ENCODE measurements around the gene SLC27A5. TPM values are rescaled to one million over a fixed set of nuclear protein-coding genes. Genes with fewer than 3 reads are reported as not detected.

Gene SLC27A5, protein sequence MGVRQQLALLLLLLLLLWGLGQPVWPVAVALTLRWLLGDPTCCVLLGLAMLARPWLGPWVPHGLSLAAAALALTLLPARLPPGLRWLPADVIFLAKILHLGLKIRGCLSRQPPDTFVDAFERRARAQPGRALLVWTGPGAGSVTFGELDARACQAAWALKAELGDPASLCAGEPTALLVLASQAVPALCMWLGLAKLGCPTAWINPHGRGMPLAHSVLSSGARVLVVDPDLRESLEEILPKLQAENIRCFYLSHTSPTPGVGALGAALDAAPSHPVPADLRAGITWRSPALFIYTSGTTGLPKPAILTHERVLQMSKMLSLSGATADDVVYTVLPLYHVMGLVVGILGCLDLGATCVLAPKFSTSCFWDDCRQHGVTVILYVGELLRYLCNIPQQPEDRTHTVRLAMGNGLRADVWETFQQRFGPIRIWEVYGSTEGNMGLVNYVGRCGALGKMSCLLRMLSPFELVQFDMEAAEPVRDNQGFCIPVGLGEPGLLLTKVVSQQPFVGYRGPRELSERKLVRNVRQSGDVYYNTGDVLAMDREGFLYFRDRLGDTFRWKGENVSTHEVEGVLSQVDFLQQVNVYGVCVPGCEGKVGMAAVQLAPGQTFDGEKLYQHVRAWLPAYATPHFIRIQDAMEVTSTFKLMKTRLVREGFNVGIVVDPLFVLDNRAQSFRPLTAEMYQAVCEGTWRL
- total RNA-seq, result 24.5 TPM
- 20.9 TPM for polyA plus RNA-seq
- long read RNA-seq, donor 1, result 0 reads
- long read RNA-seq, donor 2, full-length matches to known transcripts, result 13 of 13 reads
- long read RNA-seq, donor 2, partial matches to known transcripts, result 0 of 13 reads
- long read RNA-seq, donor 2, other reads (novel, unspliced or antisense), result 0 of 13 reads
- long read RNA-seq, donor 3, full-length matches to known transcripts, result 16 of 22 reads
- long read RNA-seq, donor 3, partial matches to known transcripts, result 6 of 22 reads
- long read RNA-seq, donor 3, other reads (novel, unspliced or antisense), result 0 of 22 reads
- long read RNA-seq, donor 4, partial matches to known transcripts, result 0 of 3 reads
- long read RNA-seq, donor 4, other reads (novel, unspliced or antisense), result 0 of 3 reads
- long read RNA-seq, donor 5, full-length matches to known transcripts, result 16 of 16 reads
- long read RNA-seq, donor 5, partial matches to known transcripts, result 0 of 16 reads
- long read RNA-seq, donor 5, other reads (novel, unspliced or antisense), result 0 of 16 reads
- long read RNA-seq, donor 6, full-length matches to known transcripts, result 8 of 8 reads
- long read RNA-seq, donor 6, partial matches to known transcripts, result 0 of 8 reads
- long read RNA-seq, donor 6, other reads (novel, unspliced or antisense), result 0 of 8 reads
- long read RNA-seq, donor 7, transcript SLC27A5-204 (3 exons, 643 nt), result major isoform, 7 of 8 reads
- long read RNA-seq, donor 7, partial matches to known transcripts, result 0 of 8 reads
- long read RNA-seq, donor 7, other reads (novel, unspliced or antisense), result 0 of 8 reads
- long read RNA-seq, donor 8, partial matches to known transcripts, result 0 of 2 reads
- long read RNA-seq, donor 8, other reads (novel, unspliced or antisense), result 0 of 2 reads
- long read RNA-seq, donor 9, transcript SLC27A5-204 (3 exons, 643 nt), result major isoform, 6 of 7 reads
- long read RNA-seq, donor 9, partial matches to known transcripts, result 0 of 7 reads
- long read RNA-seq, donor 9, other reads (novel, unspliced or antisense), result 0 of 7 reads
- long read RNA-seq, donor 10, full-length matches to known transcripts, result 7 of 7 reads
- long read RNA-seq, donor 10, partial matches to known transcripts, result 0 of 7 reads
- long read RNA-seq, donor 10, other reads (novel, unspliced or antisense), result 0 of 7 reads

DNA sequence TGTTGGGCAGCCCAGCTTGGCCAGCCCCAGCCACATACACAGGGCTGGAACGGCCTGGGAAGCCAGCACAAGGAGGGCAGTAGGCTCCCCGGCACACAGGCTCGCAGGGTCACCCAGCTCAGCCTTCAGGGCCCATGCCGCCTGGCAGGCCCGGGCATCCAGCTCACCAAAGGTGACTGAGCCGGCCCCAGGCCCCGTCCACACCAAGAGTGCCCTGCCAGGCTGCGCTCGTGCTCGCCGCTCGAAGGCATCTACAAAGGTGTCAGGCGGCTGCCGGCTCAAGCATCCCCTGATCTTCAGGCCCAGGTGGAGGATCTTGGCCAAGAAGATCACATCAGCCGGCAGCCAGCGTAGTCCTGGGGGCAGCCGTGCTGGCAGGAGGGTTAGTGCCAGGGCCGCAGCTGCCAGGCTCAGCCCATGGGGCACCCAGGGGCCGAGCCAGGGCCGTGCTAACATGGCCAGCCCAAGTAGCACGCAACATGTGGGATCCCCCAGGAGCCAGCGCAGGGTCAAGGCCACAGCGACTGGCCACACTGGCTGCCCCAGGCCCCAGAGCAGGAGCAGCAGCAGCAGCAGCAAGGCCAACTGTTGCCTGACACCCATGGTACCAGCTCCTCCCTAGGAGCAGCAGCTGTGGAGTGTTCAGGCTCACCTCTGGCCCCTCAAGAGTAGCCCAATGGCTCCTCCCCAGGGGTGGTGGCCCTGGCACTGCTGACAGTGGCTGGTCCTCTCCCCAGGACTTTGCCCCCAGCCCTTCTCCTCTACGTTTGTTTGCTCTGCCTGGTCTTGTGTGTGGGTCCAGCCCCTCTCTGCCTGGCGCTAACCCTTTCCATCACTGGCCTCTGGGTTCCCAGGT lies at the start of gene SLC27A5:
SLC27A5 (minus strand) TSS at position 640 of the 856 bp plus-strand sequence; CDS start at position 603, 37 bp downstream.
- H3K9me3 ChIP-seq (ENCODE audit: control insufficient read depth in 2 of 2, insufficient read depth in 1 of 2, low read length in 1 of 2), result peaks cover 0 to 11% of the 10 kb centered on the region in 2 donors
- no peaks in the 10 kb centered on the region for H3K27me3 ChIP-seq (ENCODE audit: control insufficient read depth in 2 of 2, insufficient read depth in 1 of 2, low read length in 1 of 2)
- peaks cover 10 to 11% of the 10 kb centered on the region in 2 donors for H3K36me3 ChIP-seq (ENCODE audit: control insufficient read depth in 2 of 2, insufficient read depth in 2 of 2, low read length in 1 of 2)
- H3K4me3 ChIP-seq (ENCODE audit: low read length in 2 of 2), result no peak within 1 kb of the TSS
- H3K27ac ChIP-seq (ENCODE audit: low read depth in 1 of 2, low read length in 1 of 2), result no peak within 1 kb of the TSS
- DNase-seq (ENCODE audit: low read depth in 6 of 9, low spot score in 9 of 9), result no peak
- 96% methylated on average over 25 of the region's 25 CpGs for WGBS
- H3K4me1 ChIP-seq (ENCODE audit: control insufficient read depth in 2 of 2, insufficient read depth in 2 of 2, low read length in 2 of 2), result peaks cover 7 to 14% of the 10 kb centered on the region in 2 donors

DNA sequence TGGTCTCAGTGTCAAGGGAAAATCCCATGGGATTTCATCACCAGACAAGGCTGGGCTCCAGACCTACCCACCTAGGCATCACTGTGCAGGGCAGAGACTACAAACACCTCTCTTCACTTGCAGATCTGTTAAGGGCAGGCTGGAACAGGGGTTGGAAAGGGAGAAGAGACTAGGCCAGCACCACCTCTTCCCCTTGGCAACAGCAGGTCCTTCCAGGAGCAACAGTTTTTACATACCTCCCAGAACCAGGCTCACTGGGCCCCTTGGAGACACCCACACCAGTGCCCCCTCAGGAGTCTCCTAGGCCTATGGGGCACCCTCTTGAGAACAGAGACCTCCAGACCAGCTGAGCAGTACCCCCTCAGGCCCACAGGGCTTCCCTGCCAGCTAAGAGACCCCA lies 49.1 kb upstream of the SLC27A5 start:
- Histone ChIP-seq H3K27me3 (ENCODE audit: control insufficient read depth in 2 of 2, insufficient read depth in 1 of 2, low read length in 1 of 2) (peaks cover 21 to 37% of the 10 kb centered on the region in 2 donors), H3K4me1 (ENCODE audit: control insufficient read depth in 2 of 2, insufficient read depth in 2 of 2, low read length in 2 of 2) (peaks cover 34 to 50% of the 10 kb centered on the region in 2 donors), H3K27ac (ENCODE audit: low read depth in 1 of 2, low read length in 1 of 2) (no peak overlapping the region), H3K9me3 (ENCODE audit: control insufficient read depth in 2 of 2, insufficient read depth in 1 of 2, low read length in 1 of 2) (no peaks in the 10 kb centered on the region), H3K4me3 (ENCODE audit: low read length in 2 of 2) (no peak overlapping the region), H3K36me3 (ENCODE audit: control insufficient read depth in 2 of 2, insufficient read depth in 2 of 2, low read length in 1 of 2) (peaks cover 12% of the 10 kb centered on the region in 2 donors)
- no peak for DNase-seq (ENCODE audit: low read depth in 6 of 9, low spot score in 9 of 9)

DNA sequence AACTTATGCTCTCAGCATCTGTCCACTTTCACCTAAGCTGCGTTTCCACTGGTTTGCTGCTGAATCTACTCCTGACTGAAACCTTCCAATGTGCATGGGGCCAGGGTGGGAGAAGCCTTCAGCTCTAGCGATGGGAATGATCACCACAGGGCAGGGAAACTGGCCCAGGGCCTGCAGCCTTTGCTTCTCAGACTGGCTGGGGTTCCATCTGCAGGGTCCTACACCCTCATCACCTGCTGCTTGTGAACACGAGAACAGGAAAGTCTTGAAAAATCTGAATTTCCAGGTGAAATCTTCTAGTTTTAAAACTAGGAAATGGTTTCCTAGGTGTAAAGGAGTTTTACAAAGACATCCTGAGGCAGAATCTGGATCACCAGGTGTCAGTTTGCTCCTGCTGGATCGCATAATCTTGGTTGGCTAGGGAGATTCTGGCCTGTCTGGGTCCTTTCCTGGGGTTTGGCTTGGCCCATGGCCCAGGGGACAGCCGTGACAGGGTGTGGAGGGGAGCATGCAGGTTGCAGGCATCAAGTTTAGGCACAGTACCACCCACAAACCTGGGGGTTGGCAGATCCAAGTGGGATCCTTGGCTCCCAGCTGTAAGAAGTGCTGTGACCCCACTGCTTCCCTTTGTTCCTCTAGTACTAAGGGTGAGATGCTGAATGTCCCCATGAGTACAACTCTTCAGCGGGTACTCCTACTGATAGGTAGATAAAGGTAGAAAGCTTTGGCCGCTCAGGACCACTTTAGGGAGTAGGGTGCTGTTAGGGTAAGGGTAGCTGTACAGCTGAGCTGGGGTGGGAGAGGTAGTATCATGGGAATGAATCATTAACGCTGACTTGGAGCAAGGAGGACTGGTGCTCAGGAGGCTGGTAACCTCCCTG lies 48.5 kb upstream of the SLC27A5 start:
- peak overlapping the region; percentile 67 to 71 for H3K4me3 ChIP-seq (ENCODE audit: low read length in 2 of 2)
- WGBS, result 93% methylated on average over 8 of the region's 8 CpGs
- DNase-seq (ENCODE audit: low read depth in 6 of 9, low spot score in 9 of 9), result no peak

DNA sequence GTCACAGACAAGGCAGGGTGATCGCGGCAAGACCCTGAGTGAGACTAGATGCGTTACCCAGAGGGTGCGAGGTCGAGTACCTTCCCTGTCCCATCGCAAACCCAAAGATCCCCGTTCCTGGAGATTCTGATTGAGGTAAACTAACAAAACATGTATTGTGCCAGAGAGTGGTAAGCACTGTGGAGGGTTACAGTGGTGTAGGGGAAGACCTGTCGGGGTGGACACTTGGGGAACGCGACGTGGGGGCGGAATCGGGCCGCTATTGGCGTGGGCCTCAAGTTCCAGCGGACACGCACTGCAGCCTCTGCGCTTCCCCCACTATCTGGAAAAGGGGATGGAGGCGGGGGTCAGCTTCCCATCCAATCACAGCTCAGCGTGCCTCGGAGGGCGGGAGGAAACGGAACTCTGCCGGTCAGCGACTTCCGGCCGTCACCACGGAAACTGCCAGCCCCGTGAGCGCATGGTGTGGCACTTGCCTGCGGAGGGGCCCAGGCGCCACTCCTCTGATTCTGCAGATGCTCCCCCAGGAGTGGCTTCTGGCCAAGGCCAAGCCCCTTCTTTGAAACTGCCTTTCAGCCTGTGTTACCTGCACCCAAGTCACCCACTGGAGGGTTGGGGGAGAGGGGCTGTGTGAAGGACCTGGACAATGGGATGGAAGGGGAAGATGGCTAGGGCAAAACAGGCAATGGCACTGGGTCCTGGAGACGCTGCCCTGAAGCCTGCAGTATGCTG lies 47.6 kb upstream of the SLC27A5 start:
- Histone ChIP-seq H3K9me3 (ENCODE audit: control insufficient read depth in 2 of 2, insufficient read depth in 1 of 2, low read length in 1 of 2) (no peaks in the 10 kb centered on the region), H3K4me3 (ENCODE audit: low read length in 2 of 2) (peak overlapping the region; percentile 67 to 71), H3K27me3 (ENCODE audit: control insufficient read depth in 2 of 2, insufficient read depth in 1 of 2, low read length in 1 of 2) (peaks cover 21 to 37% of the 10 kb centered on the region in 2 donors), H3K27ac (ENCODE audit: low read depth in 1 of 2, low read length in 1 of 2) (peak overlapping the region; percentile 94 to 100), H3K4me1 (ENCODE audit: control insufficient read depth in 2 of 2, insufficient read depth in 2 of 2, low read length in 2 of 2) (peaks cover 38 to 61% of the 10 kb centered on the region in 2 donors), H3K36me3 (ENCODE audit: control insufficient read depth in 2 of 2, insufficient read depth in 2 of 2, low read length in 1 of 2) (peaks cover 14 to 17% of the 10 kb centered on the region in 2 donors)
- 1% methylated on average over 33 of the region's 33 CpGs for WGBS
- peak in 2 of 9 donors; percentile 49 to 71 for DNase-seq (ENCODE audit: low read depth in 6 of 9, low spot score in 9 of 9)

More for the DNA sequence above, 48.5 kb upstream of the SLC27A5 start:
- Histone ChIP-seq H3K36me3 (ENCODE audit: control insufficient read depth in 2 of 2, insufficient read depth in 2 of 2, low read length in 1 of 2) (peaks cover 14 to 16% of the 10 kb centered on the region in 2 donors), H3K4me1 (ENCODE audit: control insufficient read depth in 2 of 2, insufficient read depth in 2 of 2, low read length in 2 of 2) (peaks cover 36 to 55% of the 10 kb centered on the region in 2 donors), H3K27me3 (ENCODE audit: control insufficient read depth in 2 of 2, insufficient read depth in 1 of 2, low read length in 1 of 2) (peaks cover 21 to 37% of the 10 kb centered on the region in 2 donors), H3K27ac (ENCODE audit: low read depth in 1 of 2, low read length in 1 of 2) (peak overlapping the region; percentile 94 to 100), H3K9me3 (ENCODE audit: control insufficient read depth in 2 of 2, insufficient read depth in 1 of 2, low read length in 1 of 2) (no peaks in the 10 kb centered on the region)

DNA sequence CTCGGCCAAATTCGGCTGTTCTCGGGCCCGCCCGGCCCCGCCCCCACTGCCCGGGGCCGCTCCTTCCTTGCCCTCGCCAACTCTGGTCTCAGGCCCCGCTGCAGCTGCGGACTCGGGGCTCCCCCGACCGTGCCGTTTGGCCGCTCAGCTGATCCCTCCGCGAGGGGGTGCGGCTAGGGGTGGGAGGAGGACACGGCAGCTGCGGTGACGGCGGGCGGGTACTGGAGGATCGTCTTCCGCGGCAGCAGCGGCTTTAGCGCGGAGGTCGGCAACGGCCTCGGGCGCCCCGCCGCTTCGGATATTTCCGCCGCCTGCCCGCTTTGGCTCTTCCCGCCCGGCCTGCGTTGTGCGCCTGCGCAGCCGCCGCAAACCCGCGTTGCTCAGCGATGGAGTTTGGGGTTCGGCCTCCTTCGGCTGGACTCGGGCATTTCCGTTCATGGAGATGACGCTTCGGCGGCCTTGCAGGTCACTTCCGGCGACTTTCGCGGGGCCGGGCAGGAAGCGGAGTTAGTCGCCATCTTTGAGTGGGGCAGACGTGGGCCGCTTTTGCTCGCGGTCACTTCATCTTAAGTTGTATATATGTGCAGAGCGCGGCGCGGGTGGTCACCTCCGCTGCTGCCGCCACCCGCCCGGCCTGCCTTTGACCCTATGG lies 47.0 kb upstream of the SLC27A5 start:
- peaks cover 14 to 19% of the 10 kb centered on the region in 2 donors for H3K36me3 ChIP-seq (ENCODE audit: control insufficient read depth in 2 of 2, insufficient read depth in 2 of 2, low read length in 1 of 2)
- H3K27me3 ChIP-seq (ENCODE audit: control insufficient read depth in 2 of 2, insufficient read depth in 1 of 2, low read length in 1 of 2), result peaks cover 18 to 33% of the 10 kb centered on the region in 2 donors
- peak overlapping the region; percentile 99 to 100 for H3K27ac ChIP-seq (ENCODE audit: low read depth in 1 of 2, low read length in 1 of 2)
- peak overlapping the region; percentile 67 to 71 for H3K4me3 ChIP-seq (ENCODE audit: low read length in 2 of 2)
- peaks cover 45 to 65% of the 10 kb centered on the region in 2 donors for H3K4me1 ChIP-seq (ENCODE audit: control insufficient read depth in 2 of 2, insufficient read depth in 2 of 2, low read length in 2 of 2)
- WGBS, result under 1% methylated on average over 76 of the region's 76 CpGs
- DNase-seq (ENCODE audit: low read depth in 6 of 9, low spot score in 9 of 9), result peak; percentile 94 to 100 (median 98)
- no peaks in the 10 kb centered on the region for H3K9me3 ChIP-seq (ENCODE audit: control insufficient read depth in 2 of 2, insufficient read depth in 1 of 2, low read length in 1 of 2)

DNA sequence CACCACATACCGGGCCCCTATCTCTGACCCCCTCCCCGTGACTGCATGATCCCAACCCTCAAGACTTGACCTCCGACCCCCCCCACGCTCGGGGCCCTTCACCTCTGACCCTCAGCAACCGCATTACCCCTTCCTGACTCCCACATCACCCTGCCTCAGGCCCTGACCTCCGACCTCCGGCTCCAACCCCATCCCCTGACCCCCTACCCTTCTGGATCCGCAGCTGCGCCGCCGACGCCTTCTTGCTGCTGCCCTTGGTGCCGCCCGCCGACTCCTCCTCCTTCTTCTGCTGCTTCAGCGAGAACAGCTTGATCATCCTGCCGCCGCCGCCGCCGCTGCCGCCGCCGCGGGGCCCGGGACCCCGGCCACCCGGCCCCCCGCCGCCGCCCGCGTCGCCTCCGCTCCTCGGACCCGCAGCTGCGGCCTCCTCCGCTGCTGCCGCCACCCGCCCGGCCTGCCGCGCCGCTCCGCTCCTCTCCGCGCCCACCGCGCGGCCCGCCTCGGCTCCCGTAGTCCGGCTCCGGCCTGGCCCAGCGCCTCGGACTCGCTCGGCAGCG lies 46.4 kb upstream of the SLC27A5 start, which contains the start of gene UBE2M:
UBE2M (minus strand) TSS at position 546 of the 557 bp plus-strand sequence; CDS start at position 316, 230 bp downstream.
- WGBS, result 1% methylated on average over 62 of the region's 62 CpGs
- Histone ChIP-seq H3K27me3 (ENCODE audit: control insufficient read depth in 2 of 2, insufficient read depth in 1 of 2, low read length in 1 of 2) (peaks cover 14 to 27% of the 10 kb centered on the region in 2 donors), H3K4me3 (ENCODE audit: low read length in 2 of 2) (peak within 1 kb of the TSS; percentile 67 to 86), H3K4me1 (ENCODE audit: control insufficient read depth in 2 of 2, insufficient read depth in 2 of 2, low read length in 2 of 2) (peaks cover 46 to 62% of the 10 kb centered on the region in 2 donors), H3K36me3 (ENCODE audit: control insufficient read depth in 2 of 2, insufficient read depth in 2 of 2, low read length in 1 of 2) (peaks cover 14 to 22% of the 10 kb centered on the region in 2 donors), H3K27ac (ENCODE audit: low read depth in 1 of 2, low read length in 1 of 2) (peak within 1 kb of the TSS; percentile 99 to 100), H3K9me3 (ENCODE audit: control insufficient read depth in 2 of 2, insufficient read depth in 1 of 2, low read length in 1 of 2) (no peaks in the 10 kb centered on the region)
- DNase-seq (ENCODE audit: low read depth in 6 of 9, low spot score in 9 of 9), result peak in 1 of 9 donors; percentile 65
